Body of pancreas (tissue), 4 donors: Measurements from ENCODE around the gene DGKI. TPM values are rescaled to one million over a fixed set of nuclear protein-coding genes. Genes with fewer than 3 reads are reported as not detected.

ENCODE experiments used
- ATAC-seq: fragments of 150-250 bp; one replicate; pipeline ENCODE4 v1.9.1; 2016
- DNase-seq, 4 donors: peaks; one replicate each; pipeline ENCODE4 v3.0.0-alpha.2; 2019
- H3K27ac ChIP-seq, 4 donors: fragments of 200-600 bp; sonication (generic); 1 replicate in 3 of 4; 2 replicates in 1 of 4; pipeline versions ENCODE4 v1.5.1 to v1.6.1; 2016 to 2019; ENCODE audit warnings: mild to moderate bottlenecking in 1 of 4, mixed read lengths in 1 of 4, moderate library complexity in 1 of 4
- H3K27me3 ChIP-seq, 2 donors: fragments of 200-600 bp; sonication (generic); one replicate each; pipeline ENCODE4 v1.6.0; 2016; ENCODE audit warnings: mild to moderate bottlenecking in 1 of 2
- H3K36me3 ChIP-seq, 2 donors: fragments of 200-600 bp; sonication (generic); replicated peaks in 1 of 2; 2 replicates each; pipeline ENCODE4 v1.5.1; 2016; ENCODE audit warnings: low read depth in 2 of 2; ENCODE audit not compliant: insufficient read depth in 1 of 2
- H3K4me1 ChIP-seq: fragments of 200-600 bp; sonication (generic); one replicate; pipeline ENCODE4 v1.6.0; 2016
- H3K4me3 ChIP-seq, 2 donors: fragments of 200-600 bp; sonication (generic); 1 replicate in 1 of 2; 2 replicates in 1 of 2; pipeline ENCODE4 v1.5.1; 2016 to 2019
- H3K9me3 ChIP-seq, 3 donors: fragments of 200-600 bp; sonication (generic); 1 replicate in 2 of 3; 2 replicates in 1 of 3; pipeline ENCODE4 v1.5.1; 2016
- POLR2A ChIP-seq, 3 donors: fragments of 450-650 bp; IDR thresholded peaks; one replicate each; pipeline ENCODE4 v1.6.1; 2016; ENCODE audit warnings: antibody characterized with exemption in 3 of 3, mild to moderate bottlenecking in 2 of 3
- WGBS, 2 donors: methylation state at CpG; one replicate each; pipeline ENCODE4 v1.1.5; 2017; 5-methylcytosine and 5-hydroxymethylcytosine counted together
- intact Hi-C: fragments of 100-400 bp; cut with DNase I; formaldehyde crosslinking; loops from one replicate; pipeline ENCODE4 v1.15.1; 2023
- total RNA-seq, 2 donors: library from RNA; depleted of rRNA; stranded (reverse); fragments of >200 nt; gene quantifications; one replicate each; pipeline ENCODE4 v1.1.0, GENCODE V29; 2016
- TF ChIP-seq, protein P1 (sequence below), 7 experiments: fragments of 450-650 bp in 4 of 7; fragments of 200-600 bp in 3 of 7; sonication (generic) in 3 of 7; IDR thresholded peaks; one replicate each; pipeline ENCODE4 v1.5.1; 2016 to 2019; ENCODE audit warnings: antibody characterized with exemption in 7 of 7

DGKI gene
- total RNA-seq, 2 donors from 2014 or later, result 2.6 TPM; not detected in 1

- no peak for ATAC-seq
- TF ChIP-seq, protein P1, sequence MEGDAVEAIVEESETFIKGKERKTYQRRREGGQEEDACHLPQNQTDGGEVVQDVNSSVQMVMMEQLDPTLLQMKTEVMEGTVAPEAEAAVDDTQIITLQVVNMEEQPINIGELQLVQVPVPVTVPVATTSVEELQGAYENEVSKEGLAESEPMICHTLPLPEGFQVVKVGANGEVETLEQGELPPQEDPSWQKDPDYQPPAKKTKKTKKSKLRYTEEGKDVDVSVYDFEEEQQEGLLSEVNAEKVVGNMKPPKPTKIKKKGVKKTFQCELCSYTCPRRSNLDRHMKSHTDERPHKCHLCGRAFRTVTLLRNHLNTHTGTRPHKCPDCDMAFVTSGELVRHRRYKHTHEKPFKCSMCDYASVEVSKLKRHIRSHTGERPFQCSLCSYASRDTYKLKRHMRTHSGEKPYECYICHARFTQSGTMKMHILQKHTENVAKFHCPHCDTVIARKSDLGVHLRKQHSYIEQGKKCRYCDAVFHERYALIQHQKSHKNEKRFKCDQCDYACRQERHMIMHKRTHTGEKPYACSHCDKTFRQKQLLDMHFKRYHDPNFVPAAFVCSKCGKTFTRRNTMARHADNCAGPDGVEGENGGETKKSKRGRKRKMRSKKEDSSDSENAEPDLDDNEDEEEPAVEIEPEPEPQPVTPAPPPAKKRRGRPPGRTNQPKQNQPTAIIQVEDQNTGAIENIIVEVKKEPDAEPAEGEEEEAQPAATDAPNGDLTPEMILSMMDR (IDR thresholded peaks at IDR 0.05), result no peak
- no peak for TF ChIP-seq POLR2A (IDR thresholded peaks at IDR 0.05)
- no peak overlapping the region for H3K27ac ChIP-seq
- no peaks in the 10 kb centered on the region for H3K36me3 ChIP-seq
- no peak overlapping the region for H3K4me3 ChIP-seq
- no peaks in the 10 kb centered on the region for H3K27me3 ChIP-seq
- intact Hi-C loops, result no loop called here
- WGBS, 2 donors, result 70% methylated on average over 5 of the region's 5 CpGs
- no peaks in the 10 kb centered on the region for H3K9me3 ChIP-seq
- DNase-seq, result no peak
- no peaks in the 10 kb centered on the region for H3K4me1 ChIP-seq
Measured at GRCh38 chr7:137572056-137572784, 274.6 kb downstream of the DGKI start.

DNA sequence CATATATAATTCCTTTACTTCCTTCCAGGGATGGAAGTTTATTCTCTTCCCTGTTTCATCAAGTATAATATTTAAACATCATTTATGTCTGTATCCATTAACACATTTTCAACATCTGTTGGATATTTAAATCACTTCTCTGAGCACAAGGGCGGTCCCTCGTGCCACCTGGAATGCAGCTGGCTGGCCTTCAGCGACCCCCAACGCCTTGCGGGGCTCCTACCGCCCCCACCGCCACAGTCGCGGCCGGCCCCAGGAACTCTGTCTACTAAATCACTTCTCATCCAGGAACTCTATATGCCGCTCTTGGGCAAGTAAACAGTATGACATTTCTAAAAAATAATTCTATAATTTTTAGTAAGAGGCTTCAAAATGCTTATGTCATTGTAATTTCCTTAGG is 282.1 kb downstream of the DGKI start:
- no peaks in the 10 kb centered on the region for H3K9me3 ChIP-seq
- no peak overlapping the region for H3K4me3 ChIP-seq
- intact Hi-C loops, result no loop called here
- DNase-seq (no peak), ATAC-seq (no peak)
- no peaks in the 10 kb centered on the region for H3K4me1 ChIP-seq
- H3K36me3 ChIP-seq, result no peaks in the 10 kb centered on the region
- 37 to 56% methylated on average over 11 of the region's 11 CpGs for WGBS, 2 donors
- H3K27me3 ChIP-seq, result no peaks in the 10 kb centered on the region
- TF ChIP-seq, protein P1 (IDR thresholded peaks at IDR 0.05), result no peak
- TF ChIP-seq POLR2A (IDR thresholded peaks at IDR 0.05), result no peak
- H3K27ac ChIP-seq, result no peak overlapping the region

- TF ChIP-seq POLR2A (IDR thresholded peaks at IDR 0.05), result no peak
- TF ChIP-seq, protein P1 (IDR thresholded peaks at IDR 0.05), result no peak
- intact Hi-C loops, result no loop called here
- Histone ChIP-seq H3K27ac (no peak overlapping the region), H3K36me3 (no peaks in the 10 kb centered on the region), H3K9me3 (no peaks in the 10 kb centered on the region), H3K4me1 (no peaks in the 10 kb centered on the region), H3K4me3 (no peak overlapping the region), H3K27me3 (no peaks in the 10 kb centered on the region)
- no peak for ATAC-seq
- no peak for DNase-seq
Measured at GRCh38 chr7:137563981-137564380, 282.8 kb downstream of the DGKI start.

- 78 to 86% methylated on average over 3 of the region's 3 CpGs for whole genome bisulfite sequencing, 2 donors
- Histone ChIP-seq H3K27ac (no peak overlapping the region), H3K4me3 (no peak overlapping the region), H3K9me3 (no peaks in the 10 kb centered on the region), H3K36me3 (no peaks in the 10 kb centered on the region), H3K27me3 (no peaks in the 10 kb centered on the region), H3K4me1 (peaks cover 5% of the 10 kb centered on the region)
- intact Hi-C loops, result no loop called here
- ATAC-seq, result no peak
- no peak for DNase-seq
- no peak for TF ChIP-seq POLR2A (IDR thresholded peaks at IDR 0.05)
- TF ChIP-seq, protein P1 (IDR thresholded peaks at IDR 0.05), result no peak
Measured at GRCh38 chr7:137547485-137547884, 299.3 kb downstream of the DGKI start.

GRCh38 chr7:137546671-137547070 is 300.1 kb downstream of the DGKI start:
- DNase-seq, result no peak
- WGBS, 2 donors, result 65 to 67% methylated on average over 4 of the region's 4 CpGs
- Histone ChIP-seq H3K27me3 (no peaks in the 10 kb centered on the region), H3K27ac (no peak overlapping the region), H3K4me3 (no peak overlapping the region), H3K36me3 (no peaks in the 10 kb centered on the region), H3K4me1 (peaks cover 5% of the 10 kb centered on the region), H3K9me3 (no peaks in the 10 kb centered on the region)
- intact Hi-C loops, result no loop called here
- TF ChIP-seq POLR2A (IDR thresholded peaks at IDR 0.05), result no peak
- TF ChIP-seq, protein P1 (IDR thresholded peaks at IDR 0.05), result no peak
- no peak for ATAC-seq
